Ramos (cell line): Measurements from ENCODE around the gene GPSM3.
"Not testable (repeated sequence)": the region's sequence is repeated elsewhere in the genome, so short reads cannot be mapped to it uniquely, and the experiment has no call there.

Experiments used
- in situ Hi-C: fragments of 300-500 bp; cut with MboI; formaldehyde crosslinking; loops from one replicate; pipeline ENCODE4 v1.14.3; 2022; ENCODE audit warnings: low sequenced_read_pairs; ENCODE audit not compliant: unreplicated experiment

Gene GPSM3, protein sequence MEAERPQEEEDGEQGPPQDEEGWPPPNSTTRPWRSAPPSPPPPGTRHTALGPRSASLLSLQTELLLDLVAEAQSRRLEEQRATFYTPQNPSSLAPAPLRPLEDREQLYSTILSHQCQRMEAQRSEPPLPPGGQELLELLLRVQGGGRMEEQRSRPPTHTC

DNA sequence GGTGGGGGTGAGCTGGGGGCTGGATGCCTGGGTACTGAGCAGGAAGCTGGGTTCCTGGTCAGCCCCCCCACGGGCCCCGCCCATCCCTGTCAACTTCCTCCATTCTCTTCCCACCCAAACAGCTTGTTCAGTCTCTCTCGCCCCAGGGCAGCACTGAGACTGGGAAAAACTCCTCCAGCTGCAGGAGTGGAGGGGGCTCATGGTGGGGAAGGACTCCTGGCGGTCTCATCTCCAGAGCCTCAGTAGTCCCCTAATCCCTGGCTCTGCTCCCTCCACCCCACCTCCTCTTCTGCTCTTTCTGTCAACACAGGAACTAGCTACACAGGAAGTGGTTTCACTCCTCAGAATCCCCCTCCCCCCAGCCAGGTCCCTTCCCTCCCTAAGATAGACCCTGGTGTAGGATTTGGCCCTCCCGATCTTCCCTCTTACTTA is at the start of gene GPSM3:
GPSM3 (minus strand) TSS at position 36 of the 432 bp plus-strand sequence. CDS start 130 bp downstream, outside the sequence.
- in situ Hi-C loops: no loop called here

DNA sequence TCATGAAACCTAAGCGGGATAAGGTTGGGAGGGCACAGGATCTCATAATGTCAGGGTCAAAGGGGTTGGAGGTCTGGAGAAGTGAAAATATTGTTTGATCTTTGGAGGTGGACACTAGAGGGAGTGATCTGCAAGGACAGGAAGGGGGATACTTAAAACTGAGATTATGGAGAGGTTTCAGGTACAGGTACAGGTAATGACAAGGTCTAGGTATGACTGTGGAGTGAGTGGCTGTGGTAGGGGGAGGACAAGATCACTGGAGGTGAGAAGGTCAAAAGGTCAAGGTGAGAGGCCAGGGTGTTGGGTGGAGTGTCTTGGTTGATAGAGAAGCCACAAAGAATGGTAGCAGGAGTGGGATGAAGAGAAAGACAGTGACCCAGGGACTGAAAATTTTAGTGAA is 48.2 kb upstream of the GPSM3 start:
- in situ Hi-C loops: loop anchor here (25.0 kb wide), 1 partner anchor 547 kb away; no protein-coding TSS in a partner anchor

DNA sequence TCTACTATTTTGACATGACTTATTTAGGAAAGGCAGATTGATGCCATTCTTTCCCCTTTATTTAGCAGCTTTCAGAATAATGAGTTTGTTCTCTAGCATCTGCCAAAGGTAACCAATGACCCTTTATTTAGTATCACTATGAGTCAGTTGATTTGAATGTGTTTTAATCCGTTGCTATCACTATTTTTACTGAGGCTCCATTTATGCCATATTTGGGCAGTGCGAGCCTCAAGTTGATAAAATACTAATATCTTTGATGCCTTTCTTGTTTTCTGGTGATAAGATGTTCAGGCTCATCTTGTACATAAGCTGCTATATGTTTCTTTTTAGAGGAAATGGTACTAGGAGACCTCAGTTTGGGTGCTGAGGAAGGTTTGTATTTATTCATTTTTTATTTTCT is 47.0 kb upstream of the GPSM3 start:
- in situ Hi-C loops: loop anchor here (10.0 to 25.0 kb wide), 2 partner anchors 475 to 548 kb away; no protein-coding TSS in a partner anchor

DNA sequence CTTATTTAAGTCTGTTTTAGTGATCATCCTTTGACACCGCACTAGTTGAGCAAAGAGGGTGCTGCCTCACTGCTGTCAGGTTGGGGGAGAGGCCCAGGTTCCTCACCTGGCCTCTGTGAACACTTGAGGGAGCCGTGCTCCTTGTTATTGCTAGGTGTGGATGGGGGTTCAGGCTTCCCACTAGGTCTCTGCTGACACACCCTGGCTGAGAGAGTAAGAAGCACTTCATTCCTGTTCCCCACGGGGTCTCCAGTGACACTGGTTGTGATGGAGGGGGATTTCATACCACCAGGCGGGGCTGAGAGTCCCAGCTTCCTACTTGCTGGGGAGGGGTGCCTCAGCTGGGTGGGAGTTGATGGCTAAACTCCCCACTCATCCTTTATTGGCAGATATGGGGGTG is 42.5 kb upstream of the GPSM3 start:
- in situ Hi-C loops: loop anchor here (10.0 to 25.0 kb wide), 2 partner anchors 480 to 552 kb away; no protein-coding TSS in a partner anchor

DNA sequence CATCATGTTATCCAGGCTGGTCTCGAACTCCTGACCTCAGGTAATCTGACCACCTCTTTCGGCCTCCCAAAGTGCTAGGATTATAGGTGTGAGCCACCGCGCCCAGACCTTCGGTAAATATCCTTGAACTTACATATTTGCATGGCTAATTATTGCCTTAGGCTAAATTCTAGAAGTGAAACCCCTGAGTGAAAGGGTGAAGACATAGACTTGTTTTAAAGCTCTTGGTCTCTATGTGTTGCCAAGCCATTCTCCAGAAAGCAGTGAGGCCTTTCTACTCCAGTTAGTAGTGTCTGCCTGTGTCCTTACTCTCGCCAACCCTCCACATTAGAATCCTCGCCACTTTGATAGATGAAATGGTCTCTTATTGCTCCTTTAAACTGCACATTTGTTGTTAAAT is 34.0 kb upstream of the GPSM3 start:
- in situ Hi-C loops: loop anchor here (25.0 kb wide), 1 partner anchor 561 kb away; no protein-coding TSS in a partner anchor

DNA sequence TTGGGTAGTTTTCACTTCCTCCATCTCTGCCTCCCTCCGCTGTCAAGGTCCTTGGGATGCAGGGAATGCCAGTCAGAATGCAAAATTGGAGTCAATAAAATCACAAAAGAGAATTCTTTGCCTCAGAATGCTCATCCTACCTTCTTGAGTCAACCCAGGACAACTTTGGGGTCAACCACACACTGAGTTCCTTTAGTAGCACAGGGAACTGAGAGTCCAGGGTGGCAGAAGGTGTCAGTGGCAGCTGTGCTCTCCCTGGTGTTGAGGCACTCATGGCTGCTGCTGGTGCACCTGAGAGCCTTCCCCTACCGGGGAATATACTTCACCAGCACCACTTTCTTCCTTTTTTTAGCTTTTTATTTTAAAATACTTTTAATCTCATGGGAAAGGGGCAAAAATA is 32.3 kb upstream of the GPSM3 start:
- in situ Hi-C loops: loop anchor here (25.0 kb wide), 1 partner anchor 563 kb away; no protein-coding TSS in a partner anchor

DNA sequence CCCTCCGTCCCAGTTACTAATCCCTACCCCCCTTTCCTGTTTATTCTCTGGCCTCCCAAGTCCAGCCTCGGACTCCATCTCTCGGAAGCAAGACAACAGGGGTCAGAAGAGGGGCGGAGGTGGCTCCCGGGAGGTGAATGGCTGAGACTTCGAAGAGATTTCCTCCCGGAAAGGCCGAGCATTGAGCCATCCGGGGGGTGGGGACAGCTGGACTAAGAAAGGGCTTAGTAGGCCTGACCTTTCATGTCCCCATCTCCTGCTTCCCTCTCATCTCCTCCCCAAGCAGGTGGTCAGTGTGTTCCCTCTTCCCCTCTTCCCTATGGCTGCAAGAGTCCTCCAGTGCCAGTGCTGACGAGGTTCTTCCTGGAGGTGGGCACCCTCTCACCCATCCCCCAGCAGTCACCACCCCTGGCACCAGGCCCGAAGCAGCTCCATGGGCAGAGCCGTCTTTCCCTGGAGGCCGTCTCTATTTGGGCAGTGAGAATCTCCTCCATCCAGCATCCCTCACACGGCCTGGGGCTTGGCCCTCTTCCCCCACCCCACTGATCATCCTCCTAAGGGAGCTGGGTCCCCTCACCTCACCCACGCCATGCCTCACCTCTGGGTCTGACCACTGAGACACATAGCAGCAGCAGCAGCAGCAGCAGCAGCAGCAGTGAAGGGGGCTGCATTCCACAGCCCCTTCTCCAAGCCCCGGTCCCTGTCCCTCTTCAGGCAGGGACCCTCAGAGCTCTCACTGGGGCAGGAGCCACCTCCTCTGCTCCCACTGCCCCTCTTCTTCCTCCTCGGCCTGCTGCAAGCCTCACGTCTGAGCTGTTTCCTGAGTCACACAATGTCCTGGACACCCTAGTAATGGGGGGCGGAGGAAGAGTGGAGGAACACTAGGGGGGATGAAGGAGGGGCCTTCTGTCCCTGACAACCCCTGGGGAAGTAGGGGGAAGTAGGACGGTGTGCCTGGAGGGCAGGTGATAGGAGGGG is 31.1 kb upstream of the GPSM3 start, which contains the start of gene NOTCH4:
NOTCH4 (minus strand) TSS at position 810 of the 978 bp plus-strand sequence; CDS start at position 671, 139 bp downstream.
- in situ Hi-C loops: no loop called here

DNA sequence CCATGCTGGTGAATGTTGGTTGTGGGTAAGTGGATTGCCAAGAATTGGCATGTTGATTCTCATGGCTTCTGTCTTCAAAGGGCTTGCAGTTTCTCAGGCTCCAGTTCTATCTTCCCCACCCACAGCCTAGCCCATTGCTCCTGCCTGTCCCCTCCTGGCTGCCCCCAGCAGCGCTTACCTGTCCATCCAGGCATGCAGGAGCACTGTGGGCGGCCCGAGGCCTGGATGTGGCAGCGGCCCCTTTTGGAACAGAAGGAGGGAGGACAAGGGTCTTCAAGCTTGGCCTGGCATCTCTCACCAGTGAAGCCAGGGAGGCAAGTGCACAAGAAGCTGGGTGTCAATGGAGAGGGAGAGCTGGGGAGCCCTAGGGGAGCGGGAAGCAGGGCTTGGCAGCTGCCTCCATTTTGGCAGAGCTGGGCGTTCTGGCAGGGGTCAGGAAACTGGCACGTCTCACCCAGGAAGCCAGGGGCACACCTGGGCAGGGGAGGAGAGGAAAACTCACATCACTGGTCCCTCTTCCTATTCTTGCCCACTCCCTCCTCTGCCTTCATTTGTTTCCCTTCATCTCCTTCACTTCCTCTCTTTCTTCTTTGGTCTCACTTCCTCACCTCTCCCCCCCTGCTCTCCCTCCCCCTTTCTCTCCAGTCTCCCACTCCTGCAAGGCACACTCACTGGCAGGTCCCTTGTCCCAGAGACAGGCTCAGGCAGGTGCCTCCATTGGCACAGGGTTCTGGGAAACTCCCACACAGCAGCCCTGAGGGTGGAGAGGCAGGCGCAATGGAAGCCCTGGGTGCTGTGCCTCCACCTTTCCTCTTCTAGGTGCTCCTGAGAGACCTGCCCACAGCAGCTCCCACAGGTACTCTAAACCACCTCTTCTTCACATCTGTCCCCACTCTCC is 30.1 kb upstream of the GPSM3 start:
- in situ Hi-C loops: no loop called here

DNA sequence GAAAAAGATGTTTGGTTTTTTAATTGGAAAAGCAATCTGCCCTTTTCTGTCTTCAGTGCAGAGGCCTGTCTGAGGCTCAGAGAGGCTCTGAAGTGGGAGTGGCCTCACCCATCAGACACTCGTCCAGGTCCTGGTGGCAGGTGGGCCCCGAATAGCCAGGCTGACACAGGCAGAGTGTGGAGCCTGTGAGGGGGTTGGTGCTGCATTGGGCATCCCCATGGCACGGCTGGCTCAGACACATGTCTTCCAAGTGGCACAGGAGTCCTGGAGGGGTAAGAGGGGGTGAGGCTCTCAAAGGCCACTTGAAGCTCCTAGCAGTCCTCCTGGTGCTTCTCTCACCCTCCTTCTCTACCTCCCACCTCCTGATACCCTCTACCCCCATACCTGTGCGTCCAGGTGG is 27.6 kb upstream of the GPSM3 start:
- in situ Hi-C loops: no loop called here

DNA sequence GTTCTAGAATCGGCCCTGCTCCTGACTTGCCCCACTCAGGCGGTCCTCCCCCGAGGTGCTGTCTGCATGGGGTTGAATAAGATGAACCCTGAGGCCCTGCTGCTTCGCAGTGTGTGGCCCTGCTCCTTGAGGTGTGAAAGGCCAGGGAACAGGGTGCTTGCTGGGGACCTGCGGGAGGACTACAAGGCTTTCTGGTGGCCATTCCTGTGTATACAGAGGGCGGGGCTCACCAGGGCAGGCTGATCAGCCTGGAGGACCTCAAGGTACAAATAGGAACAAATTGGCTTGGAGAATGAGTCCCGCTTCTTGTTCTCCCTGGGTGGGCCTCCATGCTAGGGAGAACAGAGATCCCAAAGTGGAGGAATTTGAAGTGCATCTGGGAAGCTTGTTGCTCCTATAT is 25.7 kb upstream of the GPSM3 start:
- in situ Hi-C loops: no loop called here

DNA sequence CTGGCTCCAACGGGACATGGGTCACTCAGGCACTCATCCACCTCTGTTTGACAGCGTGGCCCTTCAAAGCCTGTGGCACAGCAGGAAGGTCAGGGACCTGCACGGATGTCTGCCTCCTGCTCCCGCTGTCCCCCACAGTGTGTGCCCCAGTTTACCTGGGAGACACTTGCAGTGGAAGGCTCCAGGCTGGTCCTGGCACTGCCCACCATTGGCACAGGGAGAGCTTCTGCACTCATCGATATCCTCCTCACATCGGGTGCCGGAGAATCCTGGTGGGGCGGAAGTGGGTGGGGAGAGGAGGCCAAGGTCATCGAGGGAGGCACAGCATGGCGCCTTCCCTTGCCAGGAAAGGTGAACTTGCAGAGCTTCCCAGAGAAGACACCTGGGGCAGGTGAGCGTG is 24.6 kb upstream of the GPSM3 start:
- in situ Hi-C loops: no loop called here

DNA sequence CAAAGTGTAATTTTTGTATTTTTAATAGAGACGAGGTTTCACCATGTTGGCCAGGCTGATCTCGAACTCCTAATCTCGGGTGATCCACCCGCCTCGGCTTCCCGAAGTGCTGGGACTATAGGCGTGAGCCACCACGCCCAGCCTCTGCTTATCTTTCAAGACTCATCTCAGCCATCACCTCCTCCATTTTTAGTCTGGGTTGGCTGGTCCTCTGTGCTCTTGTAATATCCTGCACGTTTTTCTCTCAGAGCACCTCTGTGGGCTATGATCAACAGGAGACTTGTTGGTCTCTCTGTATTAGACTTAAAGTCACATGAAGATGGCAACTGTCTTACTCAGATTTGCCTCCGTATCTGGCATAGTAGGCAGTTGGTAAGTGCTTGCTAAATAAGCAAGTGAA is 23.8 kb upstream of the GPSM3 start:
- in situ Hi-C loops: no loop called here

DNA sequence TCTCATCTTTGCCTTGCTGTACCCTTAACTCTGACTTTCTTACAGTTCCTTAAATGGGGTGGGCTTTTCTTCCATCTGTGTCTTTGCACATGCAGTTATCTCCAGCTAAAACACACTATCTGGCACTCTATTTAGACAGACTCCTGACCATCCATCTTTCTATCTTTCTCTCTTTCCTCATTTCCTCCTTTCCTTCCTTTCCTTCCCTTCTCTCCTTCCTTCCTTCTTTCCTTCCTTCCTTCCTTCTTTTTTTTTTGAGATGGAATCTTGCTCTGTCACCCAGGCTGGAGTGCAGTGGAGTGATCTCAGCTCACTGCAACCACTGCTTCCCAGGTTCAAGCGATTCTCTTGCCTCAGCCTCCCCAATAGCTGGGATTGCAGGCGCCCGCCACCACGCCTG is 23.2 kb upstream of the GPSM3 start:
- in situ Hi-C loops: no loop called here

DNA sequence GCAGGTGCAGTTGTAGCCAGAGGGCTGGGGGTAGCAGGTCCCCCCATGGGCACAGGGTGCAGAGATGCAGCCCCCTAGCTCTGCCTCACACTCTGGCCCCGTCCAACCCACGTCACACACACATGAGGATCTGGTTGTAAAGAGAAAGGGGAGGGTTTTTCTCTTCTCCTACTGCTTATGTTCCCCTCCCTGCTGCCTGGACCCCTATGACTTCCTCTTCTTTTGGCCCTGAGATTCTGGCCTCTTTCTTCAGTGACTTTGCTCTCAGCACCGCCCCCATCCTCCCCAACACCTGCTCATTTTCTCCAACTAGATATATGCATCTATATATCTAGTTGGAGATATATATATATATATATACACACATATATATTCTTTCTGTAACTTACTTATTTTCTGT is 21.7 kb upstream of the GPSM3 start:
- in situ Hi-C loops: no loop called here

DNA sequence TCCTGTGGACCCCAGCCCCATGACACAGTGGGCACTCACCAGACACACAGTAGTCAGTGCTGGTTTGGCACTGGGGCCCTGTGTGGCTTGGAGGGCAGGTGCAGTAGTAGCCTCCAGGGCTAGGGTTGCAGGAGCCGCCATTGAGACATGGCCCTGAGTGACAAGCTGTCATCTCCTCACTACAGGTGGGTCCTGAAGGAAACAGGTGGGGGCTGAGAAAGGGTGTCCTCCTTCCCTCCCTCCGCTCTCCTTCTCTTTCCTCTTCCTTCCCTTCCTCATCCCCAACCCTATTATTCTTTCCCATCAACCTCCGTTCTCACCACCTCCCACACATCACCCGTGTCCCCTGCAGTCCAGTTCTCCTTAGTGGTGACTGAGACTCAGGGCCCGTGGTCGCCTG is 21.2 kb upstream of the GPSM3 start:
- in situ Hi-C loops: no loop called here

DNA sequence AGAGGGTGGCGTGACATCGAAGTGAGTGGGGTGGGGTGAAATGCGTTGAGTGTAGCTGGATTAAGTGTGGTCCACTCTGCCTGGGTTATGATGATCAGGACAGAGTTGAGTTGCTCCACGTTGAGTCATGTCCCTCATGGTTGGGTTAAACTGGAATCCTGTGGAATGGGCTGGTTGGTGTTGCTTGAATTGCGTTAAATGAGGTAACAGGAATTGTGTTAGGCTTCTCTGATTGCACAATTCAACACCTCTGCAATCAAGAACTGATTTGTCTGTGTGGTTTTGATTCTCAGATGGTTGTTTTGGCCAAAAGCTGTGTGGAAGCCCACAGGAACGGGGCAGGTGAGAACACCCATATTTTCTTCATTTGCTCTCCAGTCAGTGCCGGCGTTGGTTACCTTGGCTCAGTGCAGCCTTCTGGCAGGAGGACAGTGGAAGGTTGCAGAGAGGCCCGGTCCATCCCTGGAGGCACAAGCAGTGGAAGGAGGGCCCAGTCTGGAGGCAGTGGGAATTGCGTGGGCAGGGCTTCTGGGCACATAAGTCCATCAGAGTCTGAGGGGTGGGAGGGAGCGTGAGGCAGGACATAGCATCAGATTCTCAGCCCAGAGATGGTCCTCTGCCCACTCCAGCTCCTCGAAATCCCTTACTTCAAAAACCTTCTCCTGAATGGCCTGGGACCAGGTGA is 19.8 kb upstream of the GPSM3 start:
- in situ Hi-C loops: no loop called here

DNA sequence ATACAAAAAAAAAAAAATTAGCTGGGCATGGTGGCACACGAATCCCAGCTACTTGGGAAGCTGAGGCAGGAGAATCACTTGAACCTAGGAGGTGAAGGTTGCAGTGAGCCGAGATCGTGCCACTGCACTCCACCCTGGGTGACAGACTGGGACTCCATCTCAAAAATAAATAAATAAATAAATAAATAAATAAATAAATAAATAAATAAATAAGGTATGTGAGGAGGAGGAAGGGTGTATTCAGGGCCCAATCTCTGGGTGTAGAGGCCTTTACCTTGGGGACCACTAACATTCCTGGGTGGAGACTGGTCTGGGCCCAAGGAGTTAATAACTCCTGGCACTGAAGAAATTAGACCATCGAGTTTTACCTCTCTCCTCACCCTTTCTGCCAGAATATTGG is 19.0 kb upstream of the GPSM3 start:
- in situ Hi-C loops: not testable (repeated sequence)

DNA sequence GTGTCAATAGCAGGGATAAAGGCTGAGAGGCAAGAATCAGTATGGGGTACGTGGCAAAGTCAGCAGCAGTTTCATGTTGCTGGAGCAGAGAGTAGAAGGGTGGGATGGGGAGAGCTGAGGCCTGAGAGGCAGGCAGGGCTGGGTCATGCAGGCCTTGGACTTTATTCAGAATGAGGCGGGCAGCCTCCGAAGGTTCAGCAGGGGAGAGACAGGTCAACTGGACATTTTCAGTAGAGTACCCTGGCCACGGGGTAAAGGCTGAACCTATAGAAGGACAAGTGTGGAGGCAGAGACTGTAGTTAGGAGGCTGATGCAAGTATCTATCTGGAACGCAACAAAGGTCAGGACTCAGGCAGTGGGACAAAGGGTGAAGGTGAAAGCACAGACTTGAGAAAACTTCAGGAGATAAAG is 17.8 kb upstream of the GPSM3 start:
- in situ Hi-C loops: no loop called here

DNA sequence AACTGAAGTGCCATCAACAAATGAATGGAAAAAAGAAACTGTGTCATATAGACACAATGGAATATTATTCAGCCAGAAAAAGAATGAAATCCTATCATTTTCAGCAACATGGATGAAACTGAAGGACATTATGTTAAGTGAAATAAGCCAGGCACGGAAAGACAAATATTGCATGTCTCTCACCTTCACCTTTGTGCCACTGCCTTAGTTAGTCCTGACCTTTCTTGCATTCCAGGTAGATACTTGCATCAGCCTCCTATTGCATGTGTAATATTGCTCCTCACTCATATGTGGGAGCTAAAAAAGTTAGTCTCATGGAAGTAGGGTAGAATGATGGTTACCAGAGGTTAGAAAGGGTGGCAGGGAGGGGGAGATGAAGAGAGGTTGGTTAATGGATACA is 16.6 kb upstream of the GPSM3 start:
- in situ Hi-C loops: no loop called here
